Retinal pigment epithelial cell (primary cell): ENCODE measurements around the gene ACY1.

Source experiments
- DNase-seq: peaks from one replicate; pipeline ENCODE4 v3.0.0-alpha.2; 2010; ENCODE audit warnings: low read depth
- H3K4me3 ChIP-seq: 2 replicates; pipeline ENCODE4 v1.5.1; 2011; ENCODE audit warnings: mild to moderate bottlenecking, low read length, control low read depth, moderate library complexity
- CTCF ChIP-seq: conservative IDR thresholded peaks from 2 replicates; pipeline ENCODE4 v1.5.1; 2011; ENCODE audit warnings: low read depth, low read length, control low read depth, inconsistent platforms

Gene ACY1

GRCh38 chr3:52004906-52005395 is 21.6 kb downstream of the ACY1 start:
- no peak for TF ChIP-seq CTCF
- H3K4me3 ChIP-seq, result no peak overlapping the region
- no peak for DNase-seq

GRCh38 chr3:52005571-52005986 is 22.2 kb downstream of the ACY1 start:
- DNase-seq, result peak; percentile 58
- no peak overlapping the region for H3K4me3 ChIP-seq
- no peak for TF ChIP-seq CTCF

- H3K4me3 ChIP-seq, result no peak overlapping the region
- no peak for DNase-seq
- TF ChIP-seq CTCF, result no peak
These were observed 22.9 kb downstream of the ACY1 start for GRCh38 chr3:52006017-52006819.

- TF ChIP-seq CTCF, result no peak
- no peak overlapping the region for H3K4me3 ChIP-seq
These were observed 23.4 kb downstream of the ACY1 start for GRCh38 chr3:52006820-52007133.

GRCh38 chr3:52007291-52007690 is 24.0 kb downstream of the ACY1 start:
- H3K4me3 ChIP-seq, result no peak overlapping the region
- no peak for TF ChIP-seq CTCF
- no peak for DNase-seq

More at GRCh38 chr3:52006820-52007133, 23.4 kb downstream of the ACY1 start:
- DNase-seq, result no peak

- no peak for TF ChIP-seq CTCF
- no peak overlapping the region for H3K4me3 ChIP-seq
- no peak for DNase-seq
These were observed 27.1 kb downstream of the ACY1 start for GRCh38 chr3:52010431-52010830.

GRCh38 chr3:52012699-52013098 is 29.4 kb downstream of the ACY1 start:
- no peak overlapping the region for H3K4me3 ChIP-seq
- no peak for TF ChIP-seq CTCF
- no peak for DNase-seq
